Erythroblast (primary cell): ENCODE data around the gene DIPK1A.

ENCODE experiments used
- DNase-seq, 2 experiments: peaks; one replicate each; lab custom pipeline; 2025; lab: John Stamatoyannopoulos, UW
- GATA1 ChIP-seq: IDR thresholded peaks from 2 replicates; pipeline ENCODE4 v1.6.1; 2011; ENCODE audit warnings: low read depth, mild to moderate bottlenecking, control low read depth, low read length, moderate library complexity
- POLR2A ChIP-seq: IDR thresholded peaks from 2 replicates; pipeline ENCODE4 v1.6.1; 2011; ENCODE audit warnings: mild to moderate bottlenecking, low read length

DIPK1A gene

DNA sequence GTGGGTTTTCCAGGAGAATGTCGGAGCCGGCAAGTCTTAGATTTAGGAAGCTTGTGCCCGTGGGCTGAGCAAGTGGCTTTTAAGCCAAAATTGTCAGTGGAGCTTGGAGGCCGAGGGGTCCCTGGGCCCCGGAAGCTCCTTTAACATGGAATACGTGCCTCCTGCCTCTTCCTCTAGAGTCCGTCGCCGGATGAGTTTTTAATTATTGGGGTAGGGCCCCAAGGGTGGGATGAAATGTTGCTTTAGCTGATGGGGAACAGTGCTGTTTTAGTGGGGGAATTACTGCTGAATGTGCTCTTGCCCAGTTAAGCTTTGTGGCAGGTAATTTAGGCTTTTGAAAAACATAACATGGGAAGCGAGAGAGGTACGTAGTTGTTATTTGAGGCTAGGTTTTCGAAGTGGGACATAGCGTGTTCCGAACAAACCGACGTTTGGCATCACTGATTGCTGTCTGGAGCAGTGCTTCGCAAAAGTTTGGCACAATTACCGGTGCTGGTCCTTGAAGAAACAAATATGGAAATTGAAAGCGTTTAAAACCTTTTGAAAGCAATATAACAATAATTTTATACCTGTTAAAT is 128.6 kb downstream of the DIPK1A start:
- TF ChIP-seq POLR2A (no peak), GATA1 (no peak)
- DNase-seq: peak; percentile 44 to 59

DNA sequence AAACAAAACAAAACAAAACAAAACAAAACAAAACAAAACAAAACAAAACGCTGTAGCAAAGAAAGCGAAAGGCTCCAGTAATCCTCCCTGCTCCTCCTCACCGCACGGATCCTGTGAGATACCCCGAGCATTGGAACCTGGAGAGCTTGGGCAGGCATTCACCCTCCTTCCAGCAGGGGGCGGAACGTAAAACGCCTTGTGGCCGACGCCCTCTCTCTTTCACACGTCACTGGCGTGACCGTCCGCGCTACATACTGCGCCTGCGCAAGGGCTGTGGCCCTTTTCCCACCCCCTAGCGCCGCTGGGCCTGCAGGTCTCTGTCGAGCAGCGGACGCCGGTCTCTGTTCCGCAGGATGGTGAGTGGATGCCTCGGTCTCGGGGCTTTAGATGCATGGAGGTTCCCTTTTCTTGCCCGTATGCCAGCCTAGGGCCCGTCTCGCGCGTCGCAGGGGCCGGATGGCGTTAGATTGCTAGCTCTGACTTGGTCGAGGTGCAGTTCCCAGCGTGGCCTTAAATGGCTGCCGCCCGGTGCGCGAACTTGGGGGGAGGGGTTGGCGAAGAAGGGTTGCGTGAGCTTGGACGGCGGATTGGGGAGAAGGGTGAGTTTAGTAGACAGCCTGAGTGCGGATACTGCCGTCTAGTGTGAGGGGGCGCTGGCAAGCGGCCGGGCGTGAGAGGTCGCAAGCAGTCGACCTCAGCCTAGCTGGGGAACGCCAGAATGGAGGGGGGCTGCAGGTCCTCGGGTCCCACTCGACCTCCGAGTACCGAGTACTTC is 129.3 kb downstream of the DIPK1A start, which contains the start of gene RPL5:
Gene RPL5 (plus strand): TSS at position 279 of the 775 bp plus-strand sequence. CDS start 75 bp downstream, at position 354.
- no peak for TF ChIP-seq GATA1
- TF ChIP-seq POLR2A: peak; percentile 99
- peak; percentile 98 to 99 for DNase-seq

GRCh38 chr1:92831368-92831761 is 129.9 kb downstream of the DIPK1A start:
- no peak for DNase-seq
- no peak for TF ChIP-seq POLR2A
- TF ChIP-seq GATA1: no peak

DNA sequence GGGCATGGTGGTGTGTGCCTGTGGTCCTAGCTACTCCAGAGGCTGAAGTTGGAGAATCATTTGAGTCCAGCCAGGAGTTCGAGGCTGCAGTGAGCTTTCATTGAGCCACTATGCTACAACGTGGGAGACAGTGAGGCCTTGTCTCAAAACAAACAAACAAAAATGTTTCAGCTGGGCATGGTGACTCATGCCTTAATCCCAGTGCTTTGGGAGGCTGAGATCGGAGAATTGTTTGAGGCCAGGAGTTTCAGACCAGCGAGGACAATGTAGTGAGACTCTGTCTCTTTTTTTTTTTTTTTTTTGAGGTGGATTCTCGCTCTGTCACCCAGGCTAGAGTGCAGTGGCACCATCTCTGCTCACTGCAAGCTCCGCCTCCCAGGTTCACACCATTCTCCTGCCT is 134.5 kb downstream of the DIPK1A start:
- no peak for DNase-seq
- TF ChIP-seq POLR2A (no peak), GATA1 (no peak)

- DNase-seq: no peak
- TF ChIP-seq GATA1 (no peak), POLR2A (no peak)
These were observed 138.4 kb downstream of the DIPK1A start for GRCh38 chr1:92822879-92823278.

GRCh38 chr1:92820551-92820950 is 140.7 kb downstream of the DIPK1A start:
- DNase-seq: no peak

DNA sequence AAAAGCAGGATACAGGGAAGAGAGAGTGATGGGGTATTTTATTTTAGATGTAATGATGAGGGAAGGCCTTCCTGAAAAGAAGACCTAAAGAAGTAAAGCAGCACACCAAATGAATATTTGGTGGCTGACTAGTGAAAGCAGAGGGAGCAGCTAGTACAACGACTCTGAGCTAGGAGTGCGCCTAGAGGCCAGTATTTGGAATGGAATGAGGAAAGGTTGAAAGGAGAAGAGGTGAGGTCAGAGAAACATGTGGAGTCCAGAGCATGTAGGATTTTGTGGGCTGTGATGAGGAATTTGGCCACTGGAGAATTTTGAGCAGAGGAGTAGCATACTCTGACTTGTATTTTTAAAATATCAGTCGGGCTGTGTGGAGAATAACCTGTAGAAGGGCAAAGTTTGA is 141.2 kb downstream of the DIPK1A start:
- DNase-seq: no peak
- no peak for TF ChIP-seq POLR2A

More at GRCh38 chr1:92820551-92820950, 140.7 kb downstream of the DIPK1A start:
- TF ChIP-seq POLR2A (no peak), GATA1 (no peak)

GRCh38 chr1:92817986-92818764 is 143.1 kb downstream of the DIPK1A start:
- TF ChIP-seq POLR2A (no peak), GATA1 (no peak)
- peak; percentile 56 to 66 for DNase-seq

DNA sequence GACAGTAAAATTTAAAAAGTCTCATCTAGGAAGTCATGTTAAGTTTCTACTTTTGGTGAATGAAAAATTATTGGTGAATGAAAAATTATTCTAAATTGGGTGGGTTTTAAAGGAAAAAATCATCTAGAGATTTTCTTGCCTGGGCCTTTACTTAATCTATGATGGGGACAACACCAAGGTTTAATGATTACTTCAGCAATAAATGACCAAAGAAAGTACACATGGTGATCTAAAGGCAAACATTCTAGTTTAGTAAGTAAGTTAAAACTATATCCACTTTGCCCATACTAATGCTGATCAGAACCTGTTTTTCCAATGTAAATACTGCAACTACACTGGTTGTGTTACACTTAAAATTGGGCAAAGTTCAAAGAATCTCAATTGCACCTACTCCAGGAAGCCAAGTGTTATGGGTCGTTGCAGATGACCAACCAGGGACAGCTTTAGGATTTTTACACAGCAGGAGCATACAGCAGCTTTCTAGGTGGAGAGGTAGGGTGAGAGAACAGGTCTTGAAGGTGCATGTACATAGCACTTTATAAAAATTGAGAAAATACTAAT is 144.0 kb downstream of the DIPK1A start:
- TF ChIP-seq GATA1: no peak
- no peak for TF ChIP-seq POLR2A
- DNase-seq: no peak

DNA sequence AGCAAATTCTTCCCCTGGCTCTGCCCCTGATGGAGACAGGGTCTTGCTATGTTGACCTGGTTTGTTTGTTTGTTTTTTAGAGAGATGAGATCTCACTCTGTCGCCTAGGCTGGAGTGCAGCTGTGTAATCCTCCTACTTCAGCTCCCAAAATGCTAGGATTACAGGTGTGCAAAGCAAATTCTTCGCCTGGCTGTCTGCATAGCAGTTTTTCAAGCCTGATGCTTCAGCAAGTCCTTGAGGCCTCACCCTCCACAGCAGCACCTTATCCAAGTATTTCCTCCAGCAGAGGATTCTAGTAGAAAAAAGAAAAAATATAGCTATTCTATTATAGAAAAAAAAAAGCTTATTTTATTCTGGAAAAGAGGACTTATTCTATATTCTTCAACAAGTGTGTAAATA is 144.5 kb downstream of the DIPK1A start:
- TF ChIP-seq GATA1 (no peak), POLR2A (no peak)
- no peak for DNase-seq

DNA sequence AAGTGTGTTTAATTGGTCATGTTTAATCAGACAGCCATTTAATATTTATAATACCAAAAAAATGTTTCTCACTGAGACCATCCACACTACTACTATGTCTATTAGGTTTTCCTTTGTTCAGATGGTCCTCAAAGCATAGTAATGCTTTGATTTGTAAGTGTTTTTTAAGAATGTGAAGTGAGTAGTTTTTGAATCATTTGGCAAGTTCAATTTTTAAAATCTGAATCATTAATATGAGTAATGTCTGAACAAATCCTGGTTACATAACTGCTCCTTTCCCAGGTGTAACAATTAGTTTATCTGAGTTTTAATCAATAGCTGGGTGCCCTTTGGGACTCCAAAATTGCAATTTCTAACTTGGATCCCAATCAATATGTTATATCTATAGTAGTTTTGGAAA is 152.9 kb downstream of the DIPK1A start:
- TF ChIP-seq GATA1 (no peak), POLR2A (no peak)
- DNase-seq: no peak

DNA sequence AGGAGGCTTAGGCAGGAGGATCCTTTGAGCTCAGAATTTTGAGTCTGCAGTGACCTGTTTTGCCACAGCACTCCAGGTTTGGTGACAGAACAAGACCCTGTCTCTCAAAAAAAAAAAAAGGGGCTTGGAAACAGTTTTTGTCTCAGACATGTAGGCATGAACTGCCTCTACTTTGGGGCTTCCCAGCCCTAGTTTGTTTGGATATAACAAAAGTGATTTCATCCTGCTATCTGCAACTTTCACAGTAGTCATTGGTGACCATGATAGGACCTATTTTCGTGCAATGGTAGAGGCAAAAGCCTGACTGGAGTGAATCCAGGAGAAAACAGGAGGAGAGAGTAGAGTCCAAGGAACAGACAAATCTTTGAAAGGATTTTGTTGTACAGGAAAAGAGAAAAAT is 156.0 kb downstream of the DIPK1A start:
- DNase-seq: no peak

GRCh38 chr1:92804721-92805201 is 156.5 kb downstream of the DIPK1A start:
- TF ChIP-seq GATA1 (no peak), POLR2A (no peak)
- peak; percentile 66 to 88 for DNase-seq

More for the DNA sequence above, 156.0 kb downstream of the DIPK1A start:
- TF ChIP-seq GATA1 (no peak), POLR2A (no peak)
